Adrenal gland (tissue), 12 donors: ENCODE data around the gene DAB2IP. TPM values are rescaled to one million over a fixed set of nuclear protein-coding genes. Genes with fewer than 3 reads are reported as not detected.

Experiments
- DNase-seq, 7 donors: peaks; one replicate each; pipeline ENCODE4 v3.0.0-alpha.2; 2019 to 2020
- H3K27ac ChIP-seq, 5 donors: fragments of 200-600 bp; sonication (generic) in 4 of 5; 1 replicate in 3 of 5; 2 replicates in 2 of 5; pipeline versions ENCODE4 v1.5.1 to v1.8.0; 2016 to 2020; ENCODE audit warnings: mild to moderate bottlenecking in 1 of 5
- H3K27me3 ChIP-seq: fragments of 200-600 bp; 2 replicates; pipeline ENCODE4 v1.8.0; 2021
- H3K36me3 ChIP-seq, 2 donors: fragments of 200-600 bp; replicated peaks in 1 of 2; 1 replicate in 1 of 2; 2 replicates in 1 of 2; pipeline versions ENCODE4 v1.5.1 to v1.8.0; 2018 to 2022
- H3K4me1 ChIP-seq, 2 donors: fragments of 200-600 bp; replicated peaks in 1 of 2; 1 replicate in 1 of 2; 2 replicates in 1 of 2; pipeline versions ENCODE4 v1.5.1 to v1.8.0; 2018 to 2021
- H3K4me3 ChIP-seq, 4 donors: fragments of 200-600 bp; sonication (generic) in 3 of 4; one replicate each; pipeline ENCODE4 v1.5.1; 2016 to 2018
- H3K9me3 ChIP-seq, 3 donors: fragments of 200-600 bp; sonication (generic) in 1 of 3; replicated peaks in 1 of 3; 1 replicate in 2 of 3; 2 replicates in 1 of 3; pipeline versions ENCODE4 v1.5.1 to v1.8.0; 2016 to 2021
- POLR2A ChIP-seq, 2 donors: fragments of 450-650 bp; IDR thresholded peaks; one replicate each; pipeline ENCODE4 v1.6.1; 2017; ENCODE audit warnings: antibody characterized with exemption in 2 of 2, mild to moderate bottlenecking in 2 of 2, moderate library complexity in 1 of 2
- WGBS, 4 donors: extraction: QIAGEN DNeasy Blood & Tissue Kit in 2 of 4; methylation state at CpG; one replicate each; pipeline versions ENCODE4 v1.1.5 to v1.1.7; 2013 to 2017; 5-methylcytosine and 5-hydroxymethylcytosine counted together
- intact Hi-C, 2 donors: fragments of 100-400 bp; cut with DNase I; formaldehyde crosslinking; loops; one replicate each; pipeline versions ENCODE4 v1.14.1 to v1.15.0; 2022 to 2023
- polyA plus RNA-seq, 3 donors: library from polyadenylated mRNA; stranded (reverse); fragments of 200-250 nt in 2 of 3; fragments of 350-450 nt in 1 of 3; fragmentation: Illumina TruSeq in 1 of 3; extraction: RNeasy Lipid Tissue Mini Kit (QIAGEN cat#74804) in 1 of 3; gene quantifications; one replicate each; pipeline ENCODE4 v1.2.3, GENCODE V29; 2013 to 2014
- total RNA-seq, 9 donors: library from RNA; depleted of rRNA in 4 of 9; stranded (reverse); fragments of >200 nt in 4 of 9; fragments of 120-200 nt in 1 of 9; fragmentation: NEBNext Ultra II Directional in 1 of 9; extraction: Animal tissue kit (Norgen Biotek cat#: 25700) in 1 of 9; gene quantifications; one replicate each; pipeline versions ENCODE4 v1.1.0 to v1.2.4, GENCODE V29; 2013 to 2023
- TF ChIP-seq, protein P1 (sequence below), 6 experiments: fragments of 450-650 bp in 4 of 6; fragments of 200-600 bp in 2 of 6; sonication (generic) in 1 of 6; IDR thresholded peaks; 1 replicate in 5 of 6; 2 replicates in 1 of 6; pipeline versions ENCODE4 v1.5.1 to v1.8.0; 2016 to 2021; ENCODE audit warnings: antibody characterized with exemption in 6 of 6, mild to moderate bottlenecking in 2 of 6, moderate library complexity in 1 of 6
- donor health status: healthy with polysubstance abuse.
- donor health status: Bipolar disorder and iron deficiency.
- donor health status: DM: yes; HTN: yes; CAD: no.
- donor health status: DM: no; HTN: no; CAD: no.
- donor health status: DM: no; HTN: no; CAD: no.
- donor health status: DM: yes; HTN: yes; CAD: no.

DAB2IP gene
- total and polyA plus RNA-seq, 12 donors, result 12.0 to 52.2 (median 43.9) TPM

DNA sequence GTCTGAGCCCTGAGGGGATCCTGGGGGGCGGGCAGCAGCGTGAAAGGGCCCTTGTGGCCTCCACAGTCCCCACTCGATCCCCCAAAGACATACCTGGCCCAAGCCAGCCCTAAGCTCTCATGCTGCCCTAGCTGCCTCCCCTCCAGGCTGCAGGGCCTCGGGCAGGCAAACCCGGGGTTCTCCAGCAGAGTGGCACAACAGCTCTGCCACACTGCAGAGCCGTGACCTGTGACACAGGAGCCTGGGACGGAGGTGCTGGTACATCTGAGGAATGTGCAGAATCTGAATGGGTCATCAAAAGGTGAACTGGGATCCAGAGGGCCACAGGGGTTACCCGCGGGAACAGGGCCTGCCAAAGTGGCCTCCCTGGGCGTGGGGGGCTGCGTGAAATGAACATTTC lies 163.2 kb downstream of the DAB2IP start:
- TF ChIP-seq, protein P1, sequence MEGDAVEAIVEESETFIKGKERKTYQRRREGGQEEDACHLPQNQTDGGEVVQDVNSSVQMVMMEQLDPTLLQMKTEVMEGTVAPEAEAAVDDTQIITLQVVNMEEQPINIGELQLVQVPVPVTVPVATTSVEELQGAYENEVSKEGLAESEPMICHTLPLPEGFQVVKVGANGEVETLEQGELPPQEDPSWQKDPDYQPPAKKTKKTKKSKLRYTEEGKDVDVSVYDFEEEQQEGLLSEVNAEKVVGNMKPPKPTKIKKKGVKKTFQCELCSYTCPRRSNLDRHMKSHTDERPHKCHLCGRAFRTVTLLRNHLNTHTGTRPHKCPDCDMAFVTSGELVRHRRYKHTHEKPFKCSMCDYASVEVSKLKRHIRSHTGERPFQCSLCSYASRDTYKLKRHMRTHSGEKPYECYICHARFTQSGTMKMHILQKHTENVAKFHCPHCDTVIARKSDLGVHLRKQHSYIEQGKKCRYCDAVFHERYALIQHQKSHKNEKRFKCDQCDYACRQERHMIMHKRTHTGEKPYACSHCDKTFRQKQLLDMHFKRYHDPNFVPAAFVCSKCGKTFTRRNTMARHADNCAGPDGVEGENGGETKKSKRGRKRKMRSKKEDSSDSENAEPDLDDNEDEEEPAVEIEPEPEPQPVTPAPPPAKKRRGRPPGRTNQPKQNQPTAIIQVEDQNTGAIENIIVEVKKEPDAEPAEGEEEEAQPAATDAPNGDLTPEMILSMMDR (IDR thresholded peaks at IDR 0.05), result no peak
- no peak for TF ChIP-seq POLR2A (IDR thresholded peaks at IDR 0.05)
- no peak for DNase-seq
- intact Hi-C loops, result loop anchor here in 1 of 2 donors (10.0 kb wide), 1 partner anchor 60 kb away; no protein-coding TSS in a partner anchor

DNA sequence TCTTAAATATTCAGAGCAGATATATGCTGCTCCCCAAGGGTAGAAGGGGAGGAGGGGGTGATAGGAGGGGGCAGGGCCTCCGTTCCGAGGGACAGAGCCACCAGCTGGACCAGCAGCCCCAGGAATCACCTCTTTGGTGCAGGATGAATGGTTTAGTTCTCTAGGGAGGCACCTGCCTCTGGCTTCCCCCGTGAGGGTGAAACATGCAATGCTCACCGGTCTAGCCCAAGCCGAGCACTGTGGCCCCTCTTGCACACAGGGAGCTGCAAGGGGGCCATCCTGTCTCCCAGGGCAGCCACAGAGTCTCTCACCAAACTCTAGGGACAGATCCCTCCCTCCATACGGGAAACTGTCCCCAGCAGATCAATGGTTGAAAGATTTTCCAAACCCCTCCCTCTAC lies 163.7 kb downstream of the DAB2IP start:
- no peak overlapping the region for H3K27ac ChIP-seq
- 88 to 92% (median 90%) methylated on average over 4 to 6 of the region's 6 CpGs for WGBS, 4 donors
- no peak overlapping the region for H3K4me3 ChIP-seq
- no peak for TF ChIP-seq POLR2A (IDR thresholded peaks at IDR 0.05)
- TF ChIP-seq, protein P1 (IDR thresholded peaks at IDR 0.05), result no peak
- intact Hi-C loops, result loop anchor here in 1 of 2 donors (10.0 kb wide), 1 partner anchor 60 kb away; no protein-coding TSS in a partner anchor
- no peaks in the 10 kb centered on the region for H3K4me1 ChIP-seq
- H3K27me3 ChIP-seq, result no peaks in the 10 kb centered on the region
- no peaks in the 10 kb centered on the region for H3K9me3 ChIP-seq
- DNase-seq, result no peak
- H3K36me3 ChIP-seq, result no peaks in the 10 kb centered on the region

More for the DNA sequence above, 163.2 kb downstream of the DAB2IP start:
- no peaks in the 10 kb centered on the region for H3K9me3 ChIP-seq
- no peaks in the 10 kb centered on the region for H3K36me3 ChIP-seq
- H3K27ac ChIP-seq, result no peak overlapping the region
- no peaks in the 10 kb centered on the region for H3K4me1 ChIP-seq
- WGBS, 4 donors, result 85 to 91% (median 88%) methylated on average over 9 to 11 of the region's 11 CpGs
- no peaks in the 10 kb centered on the region for H3K27me3 ChIP-seq
- H3K4me3 ChIP-seq, result no peak overlapping the region

DNA sequence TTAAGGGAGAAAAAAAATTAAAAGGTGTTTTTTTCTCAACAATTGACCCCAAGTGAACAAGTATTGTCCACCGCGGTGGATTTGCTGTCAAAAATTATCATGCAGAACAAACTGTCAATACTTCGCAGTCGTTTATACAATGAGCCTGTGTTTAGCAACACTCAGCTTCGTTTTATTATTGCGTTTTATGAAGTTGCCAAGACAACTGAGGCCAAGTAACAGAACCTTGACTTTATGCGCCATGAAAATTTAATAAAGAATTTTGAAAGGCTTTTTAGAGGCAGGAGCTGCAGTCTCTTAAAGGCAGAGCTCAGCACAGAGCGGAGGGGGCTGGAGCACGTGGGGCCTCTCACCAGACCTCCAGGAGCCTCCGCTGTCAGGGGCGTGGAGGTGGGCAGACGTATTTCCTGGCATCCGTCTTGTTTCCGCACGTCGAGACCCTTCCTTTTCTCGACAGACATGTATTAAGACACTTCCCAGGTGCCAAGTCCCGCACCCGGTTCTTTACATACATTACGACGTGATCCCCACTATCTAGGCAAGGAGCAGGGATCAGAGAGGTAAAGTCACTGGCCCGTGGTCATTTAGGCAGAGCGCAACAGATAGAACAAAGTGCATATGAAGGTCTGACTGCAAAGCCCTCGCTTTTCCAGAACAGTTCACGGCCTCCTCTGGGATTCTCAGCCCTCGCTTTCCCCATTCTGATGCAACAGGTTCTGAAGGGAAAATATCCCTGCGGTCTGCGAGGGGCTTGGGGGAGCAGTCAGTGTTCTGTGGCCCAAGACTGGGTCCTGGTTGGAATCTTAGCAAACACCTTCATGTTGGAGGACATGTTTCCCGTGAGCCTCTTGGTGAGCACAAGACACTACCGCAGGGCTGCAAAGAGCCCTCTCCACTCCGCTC lies 164.4 kb downstream of the DAB2IP start:
- Histone ChIP-seq H3K9me3 (no peaks in the 10 kb centered on the region), H3K27ac (no peak overlapping the region), H3K4me1 (no peaks in the 10 kb centered on the region), H3K36me3 (no peaks in the 10 kb centered on the region), H3K27me3 (no peaks in the 10 kb centered on the region), H3K4me3 (no peak overlapping the region)
- intact Hi-C loops, result loop anchor here in 1 of 2 donors (10.0 kb wide), 1 partner anchor 59 kb away; no protein-coding TSS in a partner anchor
- 85 to 88% (median 86%) methylated on average over 31 of the region's 31 CpGs for WGBS, 4 donors
- TF ChIP-seq POLR2A (IDR thresholded peaks at IDR 0.05), result no peak
- TF ChIP-seq, protein P1 (IDR thresholded peaks at IDR 0.05), result no peak
- no peak for DNase-seq

DNA sequence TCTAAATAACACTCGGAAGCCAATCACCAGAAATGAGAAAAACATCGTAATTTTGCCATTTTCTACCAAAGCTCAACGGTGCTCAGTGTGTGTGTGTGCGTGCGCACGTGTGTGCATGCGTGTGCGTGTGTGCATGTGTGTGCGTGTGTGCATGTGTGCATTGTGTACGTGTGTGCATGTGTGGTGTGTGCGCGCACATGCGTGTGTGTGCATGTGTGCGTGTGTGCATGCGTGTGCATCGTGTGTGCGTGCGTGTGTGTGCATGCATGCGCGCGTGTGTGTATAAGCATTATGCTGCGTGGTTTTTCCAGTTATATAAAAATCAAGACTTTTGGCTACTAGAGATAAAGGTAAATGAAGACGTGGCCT lies 165.0 kb downstream of the DAB2IP start:
- Histone ChIP-seq H3K36me3 (no peaks in the 10 kb centered on the region), H3K4me1 (no peaks in the 10 kb centered on the region), H3K4me3 (no peak overlapping the region), H3K9me3 (no peaks in the 10 kb centered on the region), H3K27me3 (no peaks in the 10 kb centered on the region), H3K27ac (no peak overlapping the region)
- 85 to 96% (median 88%) methylated on average over 23 of the region's 23 CpGs for WGBS, 4 donors
- DNase-seq, result no peak
- no peak for TF ChIP-seq POLR2A (IDR thresholded peaks at IDR 0.05)
- TF ChIP-seq, protein P1 (IDR thresholded peaks at IDR 0.05), result no peak
- intact Hi-C loops, result loop anchor here in 1 of 2 donors (10.0 kb wide), 1 partner anchor 58 kb away; no protein-coding TSS in a partner anchor
